GM19023 (cell line): Measurements from ENCODE around the gene TGM6.

Source experiments
- ATAC-seq: cut with Tn5 transposase; IDR thresholded peaks from one replicate; pipeline ENCODE4 v1.9.1; 2021; ENCODE audit warnings: mild to moderate bottlenecking, moderate library complexity; ENCODE audit not compliant: unreplicated experiment

The TGM6 gene

DNA sequence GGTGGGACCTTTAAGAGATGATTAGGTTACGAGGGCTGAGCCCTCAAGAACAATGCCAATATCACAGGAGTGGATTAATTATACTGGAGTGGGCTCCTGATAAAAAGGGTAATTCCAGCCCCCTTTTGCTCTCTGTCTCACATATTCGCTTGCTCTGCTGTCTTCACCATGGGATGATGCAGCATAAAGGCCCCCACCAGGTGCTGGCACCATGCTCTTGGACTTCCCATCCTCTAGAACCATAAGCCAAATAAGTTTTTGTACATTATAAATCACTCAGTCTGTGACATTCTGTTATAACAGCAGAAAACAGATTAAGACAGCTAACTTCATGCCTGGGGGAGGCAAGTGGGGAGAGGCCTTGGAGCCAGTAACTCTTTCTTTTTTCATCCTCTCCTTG is 99.7 kb downstream of the TGM6 start:
- no peak for ATAC-seq
